ENCODE data around the gene KRTAP10-3.
A peak's percentile ranks its signal among the peaks of the same experiment; 100 is the strongest.

KRTAP10-3 gene

GRCh38 chr21:44527983-44528633 lies 30.5 kb downstream of the KRTAP10-3 start:
- DNase-seq (ENCODE audit: low spot score): no peak

DNA sequence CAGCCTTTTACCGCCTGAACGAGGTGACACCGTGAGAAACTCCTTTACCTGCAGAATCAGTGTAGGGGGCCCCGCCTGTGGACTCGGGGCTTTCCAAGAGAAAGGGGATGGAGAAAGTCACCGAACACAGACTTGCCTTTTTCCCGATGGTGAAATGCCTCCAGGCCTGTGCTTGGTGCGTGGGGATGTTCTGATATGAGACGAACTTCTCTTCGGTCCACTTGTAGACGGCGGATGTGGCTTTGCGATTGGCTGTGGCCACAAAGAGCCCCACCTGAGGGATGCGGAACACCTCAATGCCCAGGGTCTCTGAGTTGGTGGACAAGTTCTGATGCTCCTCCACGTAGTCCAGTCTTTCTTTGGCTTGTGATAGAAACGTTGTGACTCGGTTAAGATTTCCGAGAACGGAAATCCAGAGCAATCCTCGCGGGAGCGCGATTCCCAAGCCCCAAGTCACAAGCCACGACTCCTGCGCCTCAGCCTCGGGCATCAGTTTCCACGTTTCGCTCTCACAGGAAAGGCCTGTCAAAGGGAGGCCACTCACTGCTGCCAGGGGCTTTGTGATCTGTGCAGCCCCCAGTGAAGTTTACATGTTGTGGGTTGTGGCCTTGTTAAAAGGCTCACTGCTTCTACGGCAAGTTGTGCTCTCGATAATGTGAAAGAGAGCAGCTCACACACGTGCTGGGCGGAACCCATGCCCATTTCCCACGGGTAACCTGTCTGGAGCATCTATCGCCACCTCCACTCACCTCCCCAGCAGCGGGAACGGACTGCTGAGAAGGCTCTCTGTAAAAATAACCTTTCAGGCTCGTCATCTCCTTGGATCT lies 31.2 kb downstream of the KRTAP10-3 start:
- DNase-seq (ENCODE audit: low spot score): no peak

- DNase-seq (ENCODE audit: low spot score): no peak
Measured at GRCh38 chr21:44526096-44526997, 32.2 kb downstream of the KRTAP10-3 start.

GRCh38 chr21:44525391-44526095 lies 33.1 kb downstream of the KRTAP10-3 start:
- DNase-seq (ENCODE audit: low spot score): no peak

- no peak for DNase-seq (ENCODE audit: low spot score)
Measured at GRCh38 chr21:44524414-44525371, 33.9 kb downstream of the KRTAP10-3 start.

GRCh38 chr21:44523567-44524413 lies 34.8 kb downstream of the KRTAP10-3 start:
- DNase-seq (ENCODE audit: low spot score): no peak

- DNase-seq (ENCODE audit: low spot score): no peak
Measured at GRCh38 chr21:44522753-44523204, 35.8 kb downstream of the KRTAP10-3 start.

- no peak for DNase-seq (ENCODE audit: low spot score)
Measured at GRCh38 chr21:44521928-44522752, 36.5 kb downstream of the KRTAP10-3 start.

DNA sequence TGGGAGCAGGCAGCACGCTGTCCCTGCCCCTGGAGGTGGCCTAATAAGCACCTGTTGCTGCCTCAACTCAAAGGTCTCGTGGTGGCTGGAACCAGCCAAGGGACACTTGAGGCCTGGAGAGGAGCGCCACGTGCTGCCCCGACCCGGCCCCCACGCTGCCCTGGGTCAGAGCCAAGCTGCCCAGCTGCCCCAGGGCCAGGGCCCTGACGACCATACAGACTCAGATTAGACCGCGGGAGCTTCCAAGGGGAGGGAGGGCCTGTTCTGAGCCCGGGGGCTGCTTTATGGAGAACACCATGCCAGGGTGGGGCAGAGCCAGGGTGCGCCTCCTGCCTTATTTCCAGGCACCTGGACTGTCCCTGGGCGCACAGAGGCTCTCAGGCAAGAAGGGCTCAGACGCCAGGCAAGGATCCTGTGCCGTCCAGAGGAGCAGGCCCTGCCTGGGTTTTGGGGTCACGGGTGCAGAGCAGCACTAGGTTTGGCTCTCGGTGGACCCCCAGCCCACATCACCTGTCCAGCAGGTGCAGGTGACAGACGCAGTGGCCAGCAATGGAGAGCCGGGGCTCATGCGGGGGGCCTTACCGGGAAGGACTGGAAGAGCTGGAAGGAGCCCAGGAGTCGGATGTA lies 37.2 kb downstream of the KRTAP10-3 start:
- no peak for DNase-seq (ENCODE audit: low spot score)

DNA sequence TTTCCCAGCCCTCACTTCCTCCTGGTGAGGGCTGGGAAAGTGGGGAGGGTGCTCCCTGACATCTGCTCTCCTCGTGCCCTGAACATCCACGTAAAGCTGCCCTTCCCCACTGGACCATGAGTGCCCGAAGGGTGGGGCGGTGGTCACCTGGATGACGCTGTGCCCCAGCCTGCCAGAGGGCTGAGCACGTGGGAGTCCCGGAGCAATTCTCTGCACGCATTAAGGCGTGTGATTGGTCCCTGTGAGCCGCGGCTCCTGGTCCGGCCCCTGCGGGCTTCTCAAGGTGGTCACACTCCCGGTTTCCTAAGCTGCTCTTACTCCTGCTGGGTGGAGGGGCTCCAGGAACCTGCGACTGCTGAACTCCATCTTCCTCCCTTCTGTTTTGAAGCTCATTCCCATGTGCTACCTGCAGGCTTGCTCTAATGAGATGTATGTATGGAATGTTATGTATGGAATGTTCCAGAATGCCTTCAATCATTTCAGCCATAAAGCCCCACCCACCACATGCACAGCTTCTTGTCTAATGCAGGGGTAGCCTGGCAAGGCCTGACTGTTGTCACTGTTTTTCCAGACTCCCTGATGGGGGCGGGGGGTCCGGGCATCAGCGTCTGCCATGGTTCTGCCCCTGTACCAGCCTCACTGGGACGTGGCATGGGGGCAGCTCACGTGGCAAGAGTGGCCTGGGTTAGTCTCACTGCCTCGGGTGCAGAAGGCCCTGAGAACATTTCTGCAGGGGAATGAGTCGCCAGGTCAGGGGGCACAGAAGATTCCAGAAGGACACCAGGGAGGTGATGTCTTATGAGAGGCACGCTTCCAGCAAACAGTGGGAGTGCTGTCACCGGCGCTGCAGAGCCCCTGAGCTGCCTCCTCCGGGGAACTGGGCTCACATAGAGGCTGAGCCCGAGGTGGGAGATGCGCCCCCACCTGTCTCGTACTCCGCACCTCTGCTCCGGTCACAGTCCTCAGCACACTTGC lies 38.0 kb downstream of the KRTAP10-3 start:
- no peak for DNase-seq (ENCODE audit: low spot score)

DNA sequence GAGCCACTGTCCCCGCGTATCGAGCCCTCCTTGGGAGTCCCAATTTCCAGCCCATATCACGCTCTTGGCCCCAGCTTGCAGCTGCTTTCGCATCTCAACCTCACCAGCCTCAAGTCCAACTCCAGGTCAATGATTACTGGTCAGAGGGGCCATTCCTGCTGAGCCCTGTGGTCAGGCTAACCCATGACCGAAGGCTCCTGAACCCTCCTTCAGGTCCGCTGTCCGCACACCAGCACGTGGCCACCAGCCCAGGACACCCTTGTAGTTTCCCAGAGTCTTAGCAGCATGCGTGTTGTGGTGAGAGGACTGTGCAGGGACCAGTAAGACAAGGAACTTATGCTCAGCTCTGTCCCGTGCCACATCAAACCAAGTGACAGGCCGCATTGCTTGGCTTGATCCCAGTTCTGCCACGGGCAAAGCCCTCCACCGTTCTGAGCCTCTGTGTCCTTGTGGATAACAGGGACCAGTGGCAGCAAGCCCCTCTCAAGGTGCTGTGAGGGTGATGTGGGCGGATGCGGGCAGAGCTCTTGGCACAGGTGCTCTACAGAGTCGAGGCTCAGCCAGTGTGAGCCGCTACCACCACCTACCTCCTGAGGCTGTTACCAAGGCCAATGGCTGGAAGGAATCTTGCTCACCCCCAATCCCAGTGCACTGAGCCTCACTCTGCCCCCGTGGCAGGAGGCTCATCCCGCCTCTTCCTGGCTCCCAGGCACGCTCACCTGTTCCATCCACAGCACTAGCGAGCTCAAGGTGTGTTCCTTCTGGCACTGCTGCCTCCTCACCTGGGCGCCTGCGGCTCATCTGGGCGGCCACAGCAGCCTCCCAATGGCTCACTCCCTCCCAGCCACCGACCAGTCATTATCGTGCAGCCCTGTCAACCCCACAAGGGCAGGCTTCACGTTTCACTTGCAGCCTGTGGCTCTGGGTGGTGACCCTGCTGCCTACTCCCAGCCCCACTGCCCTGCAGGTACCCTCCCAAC lies 39.0 kb downstream of the KRTAP10-3 start:
- no peak for DNase-seq (ENCODE audit: low spot score)

GRCh38 chr21:44518686-44519085 lies 39.9 kb downstream of the KRTAP10-3 start:
- no peak for DNase-seq (ENCODE audit: low spot score)

DNA sequence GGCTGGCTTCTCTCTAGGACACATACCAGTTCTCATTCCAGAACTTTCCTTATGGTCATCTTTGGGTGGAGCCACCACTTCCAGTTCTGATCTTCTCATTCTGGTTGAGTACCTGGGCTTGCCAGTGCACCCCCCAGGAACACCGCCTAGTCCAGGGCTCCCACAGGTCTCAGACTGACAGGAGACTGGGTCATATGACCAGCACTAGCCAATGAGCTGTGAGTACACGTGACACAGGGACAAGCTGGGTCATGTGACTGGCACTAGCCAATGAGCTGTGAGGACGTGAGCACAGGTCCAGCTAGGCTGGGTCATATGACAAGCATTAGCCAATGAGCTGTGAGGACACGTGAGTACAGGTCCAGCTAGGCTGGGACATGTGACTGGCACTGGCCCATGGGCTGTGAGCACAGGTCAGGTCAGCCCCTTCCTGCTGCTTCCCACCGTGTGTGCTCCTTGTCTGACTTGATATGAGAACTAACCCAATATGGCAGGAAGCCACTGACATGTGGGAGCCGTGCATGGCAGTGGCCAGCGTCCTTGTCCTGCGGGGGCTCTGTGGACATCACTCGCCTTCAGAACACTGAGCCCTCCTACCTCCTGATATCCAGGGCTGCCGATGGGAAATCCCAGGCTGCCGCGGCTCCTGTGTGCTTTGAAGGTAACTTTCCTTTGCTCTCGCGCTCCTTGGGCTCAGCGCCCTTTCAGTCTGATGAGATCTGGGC lies 41.3 kb downstream of the KRTAP10-3 start:
- peak; percentile 74 for DNase-seq (ENCODE audit: low spot score)

DNA sequence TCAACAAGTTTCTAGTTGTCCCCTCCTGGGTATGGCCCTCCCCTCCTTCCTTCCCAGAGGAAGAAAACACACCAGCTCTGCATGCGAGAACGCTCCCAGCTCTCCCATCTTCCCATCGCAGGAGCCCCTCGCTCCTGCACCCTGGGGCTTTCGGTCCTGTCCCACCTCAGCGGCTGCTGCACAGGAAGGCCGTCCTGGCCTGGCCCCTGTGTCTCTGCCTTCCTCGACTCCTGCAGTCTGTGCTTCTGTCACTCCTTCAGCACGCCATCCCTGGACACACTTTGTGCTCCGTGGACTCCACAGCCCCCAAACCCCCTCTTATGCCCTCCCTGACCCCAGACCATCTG lies 41.8 kb downstream of the KRTAP10-3 start:
- no peak for DNase-seq (ENCODE audit: low spot score)

DNA sequence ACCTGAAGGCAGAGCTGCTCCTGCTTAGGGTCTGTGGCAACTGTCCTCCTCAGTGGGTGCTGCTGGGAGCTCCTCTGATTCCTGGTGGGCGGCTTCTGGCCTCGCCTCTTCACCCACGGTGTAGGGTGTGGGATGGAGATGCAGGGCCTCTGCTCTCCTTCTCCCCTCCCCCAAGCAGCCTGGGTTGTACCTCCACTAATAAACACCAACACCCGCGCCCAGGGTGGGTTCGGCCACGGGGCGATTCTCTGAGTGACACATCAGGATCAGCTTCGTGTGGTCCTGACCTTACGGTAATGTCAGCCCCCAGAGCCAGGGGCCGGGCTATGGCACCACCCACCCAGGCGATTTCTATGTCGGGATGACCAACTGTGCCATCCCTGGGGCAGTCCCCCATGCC lies 42.3 kb downstream of the KRTAP10-3 start:
- DNase-seq (ENCODE audit: low spot score): no peak
